ENCODE results near the gene PRKAR2B.

DNA sequence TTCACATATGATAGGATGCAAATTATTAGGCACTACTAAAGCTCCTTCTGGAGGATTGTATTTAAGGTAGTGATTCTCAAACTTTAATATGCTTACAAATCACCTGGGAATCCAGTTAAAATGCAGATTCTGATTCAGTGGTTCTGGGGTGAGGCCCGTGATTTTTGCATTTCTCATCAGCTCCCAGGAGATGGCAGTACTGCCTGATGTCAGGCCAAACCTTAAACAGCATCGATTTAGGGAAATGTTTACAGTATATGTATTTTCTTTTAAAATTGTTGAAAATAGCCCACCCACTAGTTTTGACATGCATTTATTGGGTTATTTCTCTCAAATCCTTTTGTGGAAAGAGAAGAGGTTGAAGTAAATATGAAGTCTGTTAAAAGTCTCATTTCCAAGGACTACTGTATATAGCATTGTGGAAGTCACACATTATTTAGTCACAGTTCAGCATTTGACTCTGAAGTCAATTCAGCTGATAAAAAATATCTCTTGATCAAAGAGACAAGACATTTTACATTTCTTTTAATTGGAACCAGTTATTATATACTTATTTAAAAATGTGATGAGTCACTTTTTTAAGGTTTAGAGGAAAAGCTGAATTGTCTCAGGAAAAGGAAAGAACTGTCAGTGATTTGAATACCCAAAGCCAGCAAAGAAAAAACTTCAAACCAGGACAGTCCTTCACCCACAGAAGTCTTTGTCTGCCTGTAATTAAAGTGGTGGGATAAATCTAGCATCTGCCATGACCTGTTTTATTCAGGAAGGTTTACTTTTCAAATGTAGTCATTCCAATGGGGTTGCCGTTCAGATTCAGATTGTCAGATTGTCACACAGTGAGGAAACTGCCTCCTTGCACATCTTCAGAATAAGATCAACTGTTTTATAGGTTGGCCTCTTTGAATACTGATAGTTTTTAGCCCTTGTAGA is 103.2 kb downstream of the PRKAR2B start:
- TF ChIP-seq FOXA1 (IDR thresholded peaks at IDR 0.05) (no peak), SUZ12 (IDR thresholded peaks at IDR 0.05) (no peak), L3MBTL2 (conservative IDR thresholded peaks at IDR 0.05) (no peak), SP1 (IDR thresholded peaks at IDR 0.05) (no peak), TARDBP (IDR thresholded peaks at IDR 0.05) (no peak), LEF1 (IDR thresholded peaks at IDR 0.05; ENCODE audit: borderline replicate concordance) (no peak), NFRKB (IDR thresholded peaks at IDR 0.05) (no peak)

Data from HEK293T (cell line).